GM18909 (cell line): ENCODE measurements around the gene IL3.

Source experiments
- ATAC-seq: cut with Tn5 transposase; IDR thresholded peaks from one replicate; pipeline ENCODE4 v1.9.1; 2021; ENCODE audit warnings: mild to moderate bottlenecking; ENCODE audit not compliant: unreplicated experiment, poor library complexity

Gene IL3

GRCh38 chr5:132024789-132025402, 35.6 kb upstream of the IL3 start:
- ATAC-seq: no peak

GRCh38 chr5:132025403-132025971, 35.0 kb upstream of the IL3 start:
- ATAC-seq: no peak

GRCh38 chr5:132026516-132027008, 33.9 kb upstream of the IL3 start:
- ATAC-seq: no peak

- ATAC-seq: no peak
These were observed 33.4 kb upstream of the IL3 start for GRCh38 chr5:132027027-132027426.

GRCh38 chr5:132029609-132030330, 30.7 kb upstream of the IL3 start:
- ATAC-seq: no peak

- ATAC-seq: no peak
These were observed 29.8 kb upstream of the IL3 start for GRCh38 chr5:132030610-132031009.

GRCh38 chr5:132032196-132032595, 28.3 kb upstream of the IL3 start:
- no peak for ATAC-seq

GRCh38 chr5:132033122-132033521, 27.3 kb upstream of the IL3 start:
- ATAC-seq: no peak

- ATAC-seq: no peak
These were observed 23.1 kb upstream of the IL3 start for GRCh38 chr5:132037353-132037752.

GRCh38 chr5:132044207-132044606, 16.2 kb upstream of the IL3 start:
- ATAC-seq: no peak

GRCh38 chr5:132046880-132047299, 13.6 kb upstream of the IL3 start:
- no peak for ATAC-seq

GRCh38 chr5:132049093-132049492, 11.4 kb upstream of the IL3 start:
- no peak for ATAC-seq

GRCh38 chr5:132049559-132049958, 10.9 kb upstream of the IL3 start:
- ATAC-seq: no peak

GRCh38 chr5:132050136-132050535, 10.3 kb upstream of the IL3 start:
- ATAC-seq: no peak

- ATAC-seq: no peak
These were observed 9.5 kb upstream of the IL3 start for GRCh38 chr5:132050661-132051552.

- ATAC-seq: no peak
These were observed 7.9 kb upstream of the IL3 start for GRCh38 chr5:132052520-132052919.

- ATAC-seq: no peak
These were observed 7.0 kb upstream of the IL3 start for GRCh38 chr5:132053483-132053882.

- no peak for ATAC-seq
These were observed 6.3 kb upstream of the IL3 start for GRCh38 chr5:132054031-132054696.

- ATAC-seq: no peak
These were observed 5.6 kb upstream of the IL3 start for GRCh38 chr5:132054697-132055440.
